ENCODE measurements around the gene AKR1C1.
A peak's percentile ranks its signal among the peaks of the same experiment; 100 is the strongest.
"Not testable (repeated sequence)": the region's sequence is repeated elsewhere in the genome, so short reads cannot be mapped to it uniquely, and the experiment has no call there.

AKR1C1 gene

GRCh38 chr10:4962876-4963814, at the start of gene AKR1C1:
Gene AKR1C1, plus strand, starts transcription at chr10:4963415. Its CDS starts 30 bp downstream, at chr10:4963445.
- not testable (repeated sequence) for DNase-seq (ENCODE audit: low spot score)

GRCh38 chr10:4914213-4914850, 48.9 kb upstream of the AKR1C1 start:
- no peak for DNase-seq (ENCODE audit: low spot score)

- DNase-seq (ENCODE audit: low spot score), result no peak
Measured at GRCh38 chr10:4916086-4916716, 47.0 kb upstream of the AKR1C1 start.

- DNase-seq (ENCODE audit: low spot score), result no peak
Measured at GRCh38 chr10:4918236-4918635, 45.0 kb upstream of the AKR1C1 start.

- not testable (repeated sequence) for DNase-seq (ENCODE audit: low spot score)
Measured at GRCh38 chr10:4924482-4924881, 38.7 kb upstream of the AKR1C1 start.

- DNase-seq (ENCODE audit: low spot score), result no peak
Measured at GRCh38 chr10:4926400-4926799, 36.8 kb upstream of the AKR1C1 start.

- DNase-seq (ENCODE audit: low spot score), result no peak
Measured at GRCh38 chr10:4931587-4931986, 31.6 kb upstream of the AKR1C1 start.

- no peak for DNase-seq (ENCODE audit: low spot score)
Measured at GRCh38 chr10:4934391-4934987, 28.7 kb upstream of the AKR1C1 start.

GRCh38 chr10:4937346-4937745, 25.9 kb upstream of the AKR1C1 start:
- no peak for DNase-seq (ENCODE audit: low spot score)

GRCh38 chr10:4939224-4940072, 23.8 kb upstream of the AKR1C1 start:
- DNase-seq (ENCODE audit: low spot score), result peak; percentile 43

GRCh38 chr10:4940073-4940428, 23.2 kb upstream of the AKR1C1 start:
- DNase-seq (ENCODE audit: low spot score), result not testable (repeated sequence)

GRCh38 chr10:4940909-4941308, 22.3 kb upstream of the AKR1C1 start:
- not testable (repeated sequence) for DNase-seq (ENCODE audit: low spot score)

GRCh38 chr10:4941540-4942330, 21.5 kb upstream of the AKR1C1 start:
- no peak for DNase-seq (ENCODE audit: low spot score)

- DNase-seq (ENCODE audit: low spot score), result peak; percentile 57
Measured at GRCh38 chr10:4942931-4943330, 20.3 kb upstream of the AKR1C1 start.

- DNase-seq (ENCODE audit: low spot score), result not testable (repeated sequence)
Measured at GRCh38 chr10:4943416-4943815, 19.8 kb upstream of the AKR1C1 start.

GRCh38 chr10:4943821-4944220, 19.4 kb upstream of the AKR1C1 start:
- DNase-seq (ENCODE audit: low spot score), result no peak

GRCh38 chr10:4944841-4945240, 18.4 kb upstream of the AKR1C1 start:
- DNase-seq (ENCODE audit: low spot score), result no peak

GRCh38 chr10:4945766-4946717, 17.2 kb upstream of the AKR1C1 start:
- no peak for DNase-seq (ENCODE audit: low spot score)

- no peak for DNase-seq (ENCODE audit: low spot score)
Measured at GRCh38 chr10:4947039-4947634, 16.1 kb upstream of the AKR1C1 start.

Measured in AG20443 (cell line).